ENCODE results near the gene CES2. TPM values are rescaled to one million over a fixed set of nuclear protein-coding genes. Genes with fewer than 3 reads are reported as not detected.

CES2 gene
- total and polyA plus RNA-seq, 9 of the 15 experiments (the other 6 are each of a cell fraction or from before 2014, with no cell fraction given) = 2.2 to 37.9 (median 24.4) TPM

DNA sequence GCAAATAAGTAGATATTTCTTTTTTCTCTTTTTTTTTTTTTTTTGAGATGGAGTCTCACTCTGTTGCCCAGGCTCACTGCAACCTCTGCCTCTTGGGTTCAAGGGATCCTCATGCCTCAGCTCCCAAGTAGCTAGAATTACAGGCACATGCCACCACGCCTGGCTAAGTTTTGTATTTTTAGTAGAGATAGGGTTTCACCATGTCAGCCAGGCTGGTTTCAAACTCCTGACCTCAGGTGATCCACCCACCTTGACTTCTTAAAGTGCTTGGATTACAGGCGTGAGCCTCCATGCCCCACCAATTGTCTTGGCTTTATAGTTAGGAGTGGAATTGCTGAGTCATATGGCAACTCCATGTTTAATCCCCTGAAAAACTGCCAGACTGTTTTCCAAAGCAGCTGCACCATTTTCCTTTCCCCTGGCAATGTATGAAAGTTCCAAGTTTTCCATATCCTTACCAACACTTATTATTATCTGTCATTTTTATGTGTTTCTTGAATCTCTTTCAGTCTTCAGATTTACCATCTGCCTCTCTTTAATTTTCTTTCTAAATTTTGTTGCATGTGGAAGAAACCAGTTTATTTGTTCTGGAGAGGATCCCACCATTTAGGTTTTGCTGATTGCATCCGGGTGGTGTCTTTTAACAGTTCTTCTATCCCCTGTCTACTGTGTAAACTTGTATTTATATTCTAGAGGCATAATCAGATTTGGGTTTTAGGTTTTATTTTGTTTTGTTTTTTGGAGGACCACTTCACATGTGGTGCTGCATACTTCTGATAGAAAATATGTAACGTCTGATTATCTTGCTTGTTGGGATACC is 15.9 kb downstream of the CES2 start:
- peak overlapping the region; percentile 42; the same call in 1 of the 2 replicates for H2AFZ ChIP-seq (ENCODE audit: low read depth, low read length)
- BruUV-seq (replicated peaks) = no TSS peak
- H3K27ac ChIP-seq (ENCODE audit: extremely low read depth, low read depth, low read length) = no peak overlapping the region
- intact Hi-C loops (cut with micrococcal nuclease) = loop anchor here (5.0 to 10.0 kb wide), 4 partner anchors 66 to 514 kb away; partner anchors contain the start of genes FHOD1, MATCAP1 and SLC9A5
- FAIRE-seq (no peak), DNase-seq (ENCODE audit: extremely low read depth in 1 of 4, low spot score in 3 of 4) (peak in 1 of 4 experiments; percentile 4), ATAC-seq (no peak)
- peaks cover 2% of the 10 kb centered on the region for H3K9me3 ChIP-seq (replicated peaks; ENCODE audit: control insufficient read depth, insufficient read depth, low read depth, low read length)
- no peak overlapping the region for H3K9ac ChIP-seq (ENCODE audit: insufficient read depth in 1 of 2, low read depth in 2 of 2, low read length in 2 of 2)
- H4K20me1 ChIP-seq (replicated peaks; ENCODE audit: control insufficient read depth, insufficient read depth, low read length) = no peaks in the 10 kb centered on the region
- H3K4me3 ChIP-seq = no peak overlapping the region
- peaks cover 7 to 11% of the 10 kb centered on the region in 2 experiments; a peak in 2 of 5 replicates for H3K4me1 ChIP-seq (replicated peaks in 1 of 2; ENCODE audit: control insufficient read depth in 2 of 2, insufficient read depth in 2 of 2, low read length in 2 of 2)
- ChIA-PET CTCF (ENCODE audit: low intra/inter-chr PET ratio) (interaction anchor here (0.7 to 0.8 kb wide), 2 partner anchors 153 to 204 kb away, joined by 3 read pairs; no protein-coding TSS in a partner anchor), POLR2A (no interaction called here)
- WGBS (ENCODE audit: insufficient coverage, low coverage, missing lambda C conversion rate) = 43% methylated on average over 4 of the region's 4 CpGs
- H3K27me3 ChIP-seq (ENCODE audit: control insufficient read depth in 2 of 2, insufficient read depth in 2 of 2, low read length in 2 of 2) = no peaks in the 10 kb centered on the region
- no peaks in the 10 kb centered on the region for H3K36me3 ChIP-seq (ENCODE audit: control insufficient read depth, insufficient read depth, low read length)
- in situ Hi-C loops (cut with MboI) = loop anchor here (25.0 kb wide), 2 partner anchors 211 to 461 kb away; partner anchors contain the start of genes B3GNT9, FBXL8, HSF4 and NOL3
- H3K9me1 ChIP-seq (ENCODE audit: control insufficient read depth, insufficient read depth, low read length) = no peaks in the 10 kb centered on the region
- no peak overlapping the region for H3K4me2 ChIP-seq (ENCODE audit: insufficient read depth, low read length)
- H3K79me2 ChIP-seq (ENCODE audit: control insufficient read depth, insufficient read depth, low read length) = no peaks in the 10 kb centered on the region
- no peak for TF ChIP-seq TAL1 (IDR thresholded peaks at IDR 0.05)
- TF ChIP-seq DPF2 (IDR thresholded peaks at IDR 0.05) = 0 out of 2 replicates have a peak, but pooled peaks have one; percentile 13
- no peak for TF ChIP-seq RBM39 (optimal IDR thresholded peaks at IDR 0.05; ENCODE audit: low read depth, low read length)
- no peak for TF ChIP-seq SNIP1 (IDR thresholded peaks at IDR 0.05; ENCODE audit: low read depth)
- TF ChIP-seq, protein P1, sequence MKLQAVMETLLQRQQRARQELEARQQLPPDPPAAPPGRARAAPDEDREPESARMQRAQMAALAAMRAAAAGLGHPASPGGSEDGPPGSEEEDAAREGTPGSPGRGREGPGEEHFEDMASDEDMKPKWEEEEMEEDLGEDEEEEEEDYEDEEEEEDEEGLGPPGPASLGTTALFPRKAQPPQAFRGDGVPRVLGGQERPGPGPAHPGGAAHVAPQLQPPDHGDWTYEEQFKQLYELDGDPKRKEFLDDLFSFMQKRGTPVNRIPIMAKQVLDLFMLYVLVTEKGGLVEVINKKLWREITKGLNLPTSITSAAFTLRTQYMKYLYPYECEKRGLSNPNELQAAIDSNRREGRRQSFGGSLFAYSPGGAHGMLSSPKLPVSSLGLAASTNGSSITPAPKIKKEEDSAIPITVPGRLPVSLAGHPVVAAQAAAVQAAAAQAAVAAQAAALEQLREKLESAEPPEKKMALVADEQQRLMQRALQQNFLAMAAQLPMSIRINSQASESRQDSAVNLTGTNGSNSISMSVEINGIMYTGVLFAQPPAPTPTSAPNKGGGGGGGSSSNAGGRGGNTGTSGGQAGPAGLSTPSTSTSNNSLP (IDR thresholded peaks at IDR 0.05; ENCODE audit: borderline replicate concordance, low read depth, low read length) = no peak
- TF ChIP-seq ZNF696 (CRISPR knock-in tag; conservative IDR thresholded peaks at IDR 0.05) = no peak
- TF ChIP-seq MAFG (tag; conservative IDR thresholded peaks at IDR 0.05) = peak; percentile 81
- 0 out of 2 replicates have a peak, but pooled peaks have one; percentile 55 for TF ChIP-seq HLTF (IDR thresholded peaks at IDR 0.05)
- peak; percentile 28; the same call in 1 of the 2 replicates for TF ChIP-seq MAFK (IDR thresholded peaks at IDR 0.05; ENCODE audit: low read length)
- TF ChIP-seq KDM2B (CRISPR knock-in tag; IDR thresholded peaks at IDR 0.05) = no peak
- TF ChIP-seq BACH1 (tag; IDR thresholded peaks at IDR 0.05) = peak; percentile 30; the same call in 1 of the 2 replicates
- TF ChIP-seq TRIM24 (IDR thresholded peaks at IDR 0.05) = peak; percentile 10 to 55; a peak in 1 of 4 replicates
- TF ChIP-seq NFE2 (IDR thresholded peaks at IDR 0.05; ENCODE audit: low read depth) = peak; percentile 81
- TF ChIP-seq PHB2 (IDR thresholded peaks at IDR 0.05; ENCODE audit: low read depth) = no peak
- peak; percentile 69 for TF ChIP-seq MAFF (IDR thresholded peaks at IDR 0.05; ENCODE audit: low read length)
- TF ChIP-seq, protein P2, sequence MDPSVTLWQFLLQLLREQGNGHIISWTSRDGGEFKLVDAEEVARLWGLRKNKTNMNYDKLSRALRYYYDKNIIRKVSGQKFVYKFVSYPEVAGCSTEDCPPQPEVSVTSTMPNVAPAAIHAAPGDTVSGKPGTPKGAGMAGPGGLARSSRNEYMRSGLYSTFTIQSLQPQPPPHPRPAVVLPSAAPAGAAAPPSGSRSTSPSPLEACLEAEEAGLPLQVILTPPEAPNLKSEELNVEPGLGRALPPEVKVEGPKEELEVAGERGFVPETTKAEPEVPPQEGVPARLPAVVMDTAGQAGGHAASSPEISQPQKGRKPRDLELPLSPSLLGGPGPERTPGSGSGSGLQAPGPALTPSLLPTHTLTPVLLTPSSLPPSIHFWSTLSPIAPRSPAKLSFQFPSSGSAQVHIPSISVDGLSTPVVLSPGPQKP (CRISPR knock-in tag; IDR thresholded peaks at IDR 0.05) = no peak
- TF ChIP-seq XRCC4 (IDR thresholded peaks at IDR 0.05; ENCODE audit: extremely low read depth, insufficient read depth, insufficient read length) = no peak
- TF ChIP-seq, protein P3, sequence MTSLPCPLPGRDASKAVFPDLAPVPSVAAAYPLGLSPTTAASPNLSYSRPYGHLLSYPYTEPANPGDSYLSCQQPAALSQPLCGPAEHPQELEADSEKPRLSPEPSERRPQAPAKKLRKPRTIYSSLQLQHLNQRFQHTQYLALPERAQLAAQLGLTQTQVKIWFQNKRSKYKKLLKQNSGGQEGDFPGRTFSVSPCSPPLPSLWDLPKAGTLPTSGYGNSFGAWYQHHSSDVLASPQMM (CRISPR knock-in tag; IDR thresholded peaks at IDR 0.05) = no peak
- TF ChIP-seq, protein P4, sequence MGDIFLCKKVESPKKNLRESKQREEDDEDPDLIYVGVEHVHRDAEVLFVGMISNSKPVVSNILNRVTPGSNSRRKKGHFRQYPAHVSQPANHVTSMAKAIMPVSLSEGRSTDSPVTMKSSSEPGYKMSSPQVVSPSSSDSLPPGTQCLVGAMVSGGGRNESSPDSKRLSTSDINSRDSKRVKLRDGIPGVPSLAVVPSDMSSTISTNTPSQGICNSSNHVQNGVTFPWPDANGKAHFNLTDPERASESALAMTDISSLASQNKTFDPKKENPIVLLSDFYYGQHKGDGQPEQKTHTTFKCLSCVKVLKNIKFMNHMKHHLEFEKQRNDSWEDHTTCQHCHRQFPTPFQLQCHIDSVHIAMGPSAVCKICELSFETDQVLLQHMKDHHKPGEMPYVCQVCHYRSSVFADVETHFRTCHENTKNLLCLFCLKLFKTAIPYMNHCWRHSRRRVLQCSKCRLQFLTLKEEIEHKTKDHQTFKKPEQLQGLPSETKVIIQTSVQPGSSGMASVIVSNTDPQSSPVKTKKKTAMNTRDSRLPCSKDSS (IDR thresholded peaks at IDR 0.05; ENCODE audit: low read depth, partially characterized antibody) = peak; percentile 64
